NT2/D1 (cell line): Measurements from ENCODE around the gene TPD52L1.

Experiments
- SUZ12 ChIP-seq: IDR thresholded peaks from 2 replicates; pipeline ENCODE4 v1.6.1; 2011; ENCODE audit not compliant: insufficient read length, insufficient read depth; ENCODE audit errors: extremely low read depth
- YY1 ChIP-seq: IDR thresholded peaks from 2 replicates; pipeline ENCODE4 v1.6.1; 2011; ENCODE audit not compliant: insufficient read length, insufficient read depth
- ZNF274 ChIP-seq: IDR thresholded peaks from 2 replicates; pipeline ENCODE4 v1.6.1; 2011; ENCODE audit warnings: mild to moderate bottlenecking, low read depth, low read length

DNA sequence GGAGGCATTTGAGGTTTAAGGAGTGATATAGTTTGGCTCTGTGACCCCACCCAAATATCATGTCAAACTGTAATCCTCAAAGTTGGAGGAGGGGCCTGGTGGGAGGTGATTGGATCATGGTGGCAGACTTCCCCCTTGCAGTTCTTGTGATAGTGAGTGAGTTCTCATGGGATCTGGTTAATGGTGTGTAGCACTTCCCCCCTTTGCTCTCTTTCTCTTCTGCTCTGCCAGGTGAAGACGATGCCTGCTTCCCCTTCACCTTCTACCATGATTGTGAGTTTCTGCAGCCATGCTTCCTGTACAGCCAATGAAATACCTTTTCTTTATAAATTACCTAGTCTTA, 149.9 kb downstream of the TPD52L1 start:
- no peak for TF ChIP-seq ZNF274
- no peak for TF ChIP-seq YY1
- TF ChIP-seq SUZ12: no peak
